ENCODE data around the gene MTF1. TPM values are rescaled to one million over a fixed set of nuclear protein-coding genes. Genes with fewer than 3 reads are reported as not detected.

Gene MTF1
- 10 to 100 TPM; 19.7 to 20.5 TPM for total RNA-seq

GRCh38 chr1:37859507-37860345, at the start of gene MTF1:
MTF1 (minus strand) TSS chr1:37859592; CDS start chr1:37857658, 1,934 bp downstream.

GRCh38 chr1:37807555-37808368, 51.6 kb downstream of the MTF1 start, which contains the start of the genes C1orf122 and YRDC:
C1orf122 (plus strand) TSS chr1:37807790; CDS start chr1:37808405, 615 bp downstream.
YRDC (minus strand) TSS chr1:37808208; CDS start chr1:37808180, 28 bp downstream.

GRCh38 chr1:37793773-37794371, 65.5 kb downstream of the MTF1 start, which contains the start of gene MANEAL:
MANEAL (plus strand) TSS chr1:37793847; CDS start chr1:37794183, 336 bp downstream.

GRCh38 chr1:37764888-37765441, 94.4 kb downstream of the MTF1 start, which contains the start of gene EPHA10:
EPHA10 (minus strand) TSS chr1:37765120; CDS start chr1:37765066, 54 bp downstream.

Other genes with a start within 250 kb of the MTF1 start
- not detected for gene RSPO1, start 224.7 kb downstream of the MTF1 start, total RNA-seq
- gene CDCA8, start 167.1 kb downstream of the MTF1 start, total RNA-seq: 10 to 100 TPM; 54.0 to 54.7 TPM
- gene EPHA10, start 94.5 kb downstream of the MTF1 start, total RNA-seq: under 1 TPM in 1 of 2 experiments, not detected in 1; 0.10 TPM
- under 1 TPM; 0.91 to 0.99 TPM for gene MANEAL, start 65.7 kb downstream of the MTF1 start, total RNA-seq
- gene C1orf122, start 51.8 kb downstream of the MTF1 start, total RNA-seq: 10 to 100 TPM; 16.7 to 19.3 TPM
- 10 to 100 TPM; 11.4 to 11.7 TPM for gene YRDC, start 51.4 kb downstream of the MTF1 start, total RNA-seq
- gene INPP5B, start 87.5 kb upstream of the MTF1 start, total RNA-seq: 10 to 100 TPM; 31.0 to 32.5 TPM
- 10 to 100 TPM; 66.4 to 67.9 TPM for gene SF3A3, start 130.4 kb upstream of the MTF1 start, total RNA-seq
- gene FHL3, start 145.9 kb upstream of the MTF1 start, total RNA-seq: 1 to 10 TPM; 5.8 to 6.7 TPM
- gene UTP11, start 153.1 kb upstream of the MTF1 start, total RNA-seq: 10 to 100 TPM; 24.1 to 29.6 TPM
- not detected for gene POU3F1, start 187.2 kb upstream of the MTF1 start, total RNA-seq